Hepatocyte (in vitro differentiated cells): ENCODE measurements around the gene TBCD.

Source experiments
- EZH2phosphoT487 ChIP-seq: fragments of 200-600 bp; sonication (generic); IDR thresholded peaks from one replicate; pipeline ENCODE4 v1.6.1; 2018; ENCODE audit warnings: antibody characterized with exemption, mild to moderate bottlenecking, low read depth, moderate library complexity; ENCODE audit not compliant: unreplicated experiment, severe bottlenecking
- TF ChIP-seq, protein P1 (sequence below): fragments of 200-600 bp; sonication (generic); IDR thresholded peaks from 2 replicates; pipeline ENCODE4 v1.5.1; 2016; ENCODE audit warnings: antibody characterized with exemption, mild to moderate bottlenecking; ENCODE audit not compliant: poor library complexity

- TF ChIP-seq, protein P1, sequence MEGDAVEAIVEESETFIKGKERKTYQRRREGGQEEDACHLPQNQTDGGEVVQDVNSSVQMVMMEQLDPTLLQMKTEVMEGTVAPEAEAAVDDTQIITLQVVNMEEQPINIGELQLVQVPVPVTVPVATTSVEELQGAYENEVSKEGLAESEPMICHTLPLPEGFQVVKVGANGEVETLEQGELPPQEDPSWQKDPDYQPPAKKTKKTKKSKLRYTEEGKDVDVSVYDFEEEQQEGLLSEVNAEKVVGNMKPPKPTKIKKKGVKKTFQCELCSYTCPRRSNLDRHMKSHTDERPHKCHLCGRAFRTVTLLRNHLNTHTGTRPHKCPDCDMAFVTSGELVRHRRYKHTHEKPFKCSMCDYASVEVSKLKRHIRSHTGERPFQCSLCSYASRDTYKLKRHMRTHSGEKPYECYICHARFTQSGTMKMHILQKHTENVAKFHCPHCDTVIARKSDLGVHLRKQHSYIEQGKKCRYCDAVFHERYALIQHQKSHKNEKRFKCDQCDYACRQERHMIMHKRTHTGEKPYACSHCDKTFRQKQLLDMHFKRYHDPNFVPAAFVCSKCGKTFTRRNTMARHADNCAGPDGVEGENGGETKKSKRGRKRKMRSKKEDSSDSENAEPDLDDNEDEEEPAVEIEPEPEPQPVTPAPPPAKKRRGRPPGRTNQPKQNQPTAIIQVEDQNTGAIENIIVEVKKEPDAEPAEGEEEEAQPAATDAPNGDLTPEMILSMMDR: no peak
- TF ChIP-seq EZH2phosphoT487: no peak
Observed at GRCh38 chr17:82801377-82801970, 49.6 kb downstream of the TBCD start.
